GM12878 (cell line): ENCODE measurements around the gene HJV. TPM values are rescaled to one million over a fixed set of nuclear protein-coding genes. Genes with fewer than 3 reads are reported as not detected.

Experiments
- ATAC-seq: fragments of 200-7000 bp; cut with Tn5 transposase; 3 replicates; pipeline ENCODE4 v1.9.1; 2020; ENCODE audit warnings: mild to moderate bottlenecking, moderate library complexity
- BruUV-seq: library from RNA; stranded (reverse); fragments of 400-500 nt; replicated peaks from 2 replicates; lab custom pipeline; 2021; lab: Mats Ljungman, UMichigan
- CTCF ChIA-PET: fragments of 300-600 bp; sonication (Branson Sonifier 250); formaldehyde crosslinking; extraction: SDS; loops from one replicate; lab custom pipeline; 2021; ENCODE audit warnings: inconsistent platforms; lab: Yijun Ruan, JAX
- POLR2A ChIA-PET: fragments of 350-600 bp; formaldehyde crosslinking; extraction: SDS; loops from one replicate; lab custom pipeline; 2021; ENCODE audit warnings: inconsistent platforms; lab: Charles Lee
- RAD21 ChIA-PET: fragments of 300-600 bp; sonication (Branson Sonifier 250); formaldehyde crosslinking; loops from one replicate; lab custom pipeline; 2023; ENCODE audit warnings: antibody characterized with exemption; ENCODE audit not compliant: unreplicated experiment; lab: Charles Lee
- SMC1A ChIA-PET: fragments of 300-600 bp; sonication (Branson Sonifier 250); formaldehyde crosslinking; loops from one replicate; lab custom pipeline; 2023; ENCODE audit not compliant: unreplicated experiment, uncharacterized antibody; lab: Charles Lee
- DNase-seq: peaks from one replicate; pipeline ENCODE4 v3.0.0-alpha.2; 2011; ENCODE audit warnings: low read depth, low spot score
- FAIRE-seq: peaks from 3 replicates; lab custom pipeline; 2011; peaks lifted over from hg19 to GRCh38; lab: Jason Lieb, UNC
- H2AFZ ChIP-seq: 2 replicates; pipeline ENCODE4 v1.6.0; 2011; ENCODE audit warnings: low read depth, low read length, control low read depth; ENCODE audit not compliant: control insufficient read depth
- H3K27ac ChIP-seq: 2 replicates; pipeline ENCODE4 v1.5.1; 2011; ENCODE audit warnings: control low read depth; ENCODE audit not compliant: control insufficient read depth, insufficient read depth
- H3K27me3 ChIP-seq, 2 experiments: replicated peaks in 1 of 2; 2 replicates each; pipeline versions ENCODE4 v1.6.0 to v1.6.1; 2011; ENCODE audit warnings: low read length in 1 of 2; ENCODE audit not compliant: control insufficient read depth in 2 of 2, insufficient read depth in 2 of 2
- H3K36me3 ChIP-seq, 2 experiments: 2 replicates each; pipeline ENCODE4 v1.5.1; 2011; ENCODE audit warnings: low read length in 1 of 2; ENCODE audit not compliant: control insufficient read depth in 2 of 2, insufficient read depth in 2 of 2
- H3K4me1 ChIP-seq: 2 replicates; pipeline ENCODE4 v1.6.1; 2011; ENCODE audit warnings: mild to moderate bottlenecking, low read length, moderate library complexity, mixed read lengths; ENCODE audit not compliant: control insufficient read depth, insufficient read depth
- H3K4me2 ChIP-seq: 2 replicates; pipeline ENCODE4 v1.6.0; 2011; ENCODE audit warnings: control low read depth; ENCODE audit not compliant: control insufficient read depth, insufficient read depth
- H3K4me3 ChIP-seq: fragments of 200-600 bp; sonication (generic); 2 replicates; pipeline ENCODE4 v1.5.1; 2016
- H3K79me2 ChIP-seq: 2 replicates; pipeline ENCODE4 v1.6.0; 2011; ENCODE audit warnings: low read length; ENCODE audit not compliant: control insufficient read depth, insufficient read depth
- H3K9ac ChIP-seq: 2 replicates; pipeline ENCODE4 v1.8.0; 2011; ENCODE audit warnings: low read length, control low read depth, mixed read lengths; ENCODE audit not compliant: control insufficient read depth, insufficient read depth
- H3K9me3 ChIP-seq: replicated peaks from 3 replicates; pipeline ENCODE4 v1.5.1; 2011; ENCODE audit warnings: mild to moderate bottlenecking, low read length; ENCODE audit not compliant: control insufficient read depth, insufficient read depth
- H4K20me1 ChIP-seq: 2 replicates; pipeline ENCODE4 v1.6.0; 2011; ENCODE audit not compliant: control insufficient read depth, insufficient read depth
- BCLAF1 ChIP-seq: fragments of 450-650 bp; IDR thresholded peaks from 2 replicates; pipeline ENCODE4 v1.6.1; 2017; ENCODE audit warnings: antibody characterized with exemption, mild to moderate bottlenecking, moderate library complexity
- JUND ChIP-seq: IDR thresholded peaks from 2 replicates; pipeline ENCODE4 v1.6.1; 2012; ENCODE audit warnings: low read depth, mild to moderate bottlenecking, low read length, improper control_type of control experiment, moderate library complexity
- MEF2A ChIP-seq: IDR thresholded peaks from 2 replicates; pipeline ENCODE4 v1.6.1; 2011; ENCODE audit warnings: low read depth, mild to moderate bottlenecking, low read length, moderate library complexity; ENCODE audit not compliant: insufficient read depth
- RCOR1 ChIP-seq: conservative IDR thresholded peaks from 2 replicates; pipeline ENCODE4 v1.6.1; 2012; ENCODE audit warnings: low read depth, low read length, improper control_type of control experiment
- RELB ChIP-seq: fragments of 450-650 bp; IDR thresholded peaks from 2 replicates; pipeline ENCODE4 v1.6.1; 2017; ENCODE audit warnings: low read depth, mild to moderate bottlenecking, moderate library complexity
- RFX5 ChIP-seq: IDR thresholded peaks from 2 replicates; pipeline ENCODE4 v1.6.1; 2011; ENCODE audit warnings: low read depth, low read length, improper control_type of control experiment
- ZNF622 ChIP-seq: fragments of 450-650 bp; IDR thresholded peaks from 2 replicates; pipeline ENCODE4 v1.6.1; 2017; ENCODE audit warnings: mild to moderate bottlenecking, inconsistent platforms
- WGBS: methylation state at CpG from one replicate; pipeline ENCODE4 v1.1.6; 2016; ENCODE audit warnings: low lambda C conversion rate; ENCODE audit not compliant: insufficient replicate concordance, insufficient coverage; ENCODE audit errors: missing lambda C conversion rate; 5-methylcytosine and 5-hydroxymethylcytosine counted together
- in situ Hi-C: fragments of 300-500 bp; cut with MboI; formaldehyde crosslinking; loops from 9 replicates; pipeline ENCODE4 v1.14.3; 2018; ENCODE audit warnings: mixed read lengths
- intact Hi-C: fragments of 100-400 bp; cut with micrococcal nuclease; formaldehyde crosslinking; loops from one replicate; pipeline ENCODE4 v1.14.2; 2022; ENCODE audit not compliant: unreplicated experiment
- polyA plus RNA-seq, 11 experiments: library from polyadenylated mRNA; depleted of rRNA in 4 of 11; unstranded in 6 of 11; stranded (reverse) in 5 of 11; fragments of >200 nt; fragmentation: Nextera tagmentation in 4 of 11; fragmentation: Illumina TruSeq in 1 of 11; extraction: Ambion mirVana in 4 of 11; extraction: Trizol in 1 of 11; gene quantifications; 1 replicate in 1 of 11; 2 replicates in 10 of 11; pipeline versions ENCODE4 v1.2.1 to v1.2.3, GENCODE V29; 2011 to 2016; ENCODE audit warnings: inconsistent platforms in 2 of 11, missing spikeins in 2 of 11, low read depth in 1 of 11
- total RNA-seq, 4 experiments: library from RNA; depleted of rRNA in 3 of 4; stranded (reverse); fragments of >200 nt in 3 of 4; fragmentation: Illumina TruSeq in 1 of 4; extraction: Trizol in 1 of 4; gene quantifications; 2 replicates each; pipeline versions ENCODE4 v1.2.1 to v1.2.3, GENCODE V29; 2013 to 2021

Gene HJV
- total and polyA plus RNA-seq, 10 of the 15 experiments (the other 5 are each of a cell fraction or from before 2014, with no cell fraction given) = not detected

- POLR2A ChIA-PET = interaction anchor here (0.7 to 2.3 kb wide), 2 partner anchors 31 to 38 kb away, joined by 5 to 17 read pairs; no protein-coding TSS in a partner anchor
- Histone ChIP-seq H3K4me1 (no peaks in the 10 kb centered on the region), H3K9ac (no peak overlapping the region), H2AFZ (no peak overlapping the region), H3K4me3 (no peak overlapping the region), H3K27me3 (peaks cover 0 to 1% of the 10 kb centered on the region in 2 experiments; a peak in 2 of 4 replicates), H3K4me2 (no peak overlapping the region), H4K20me1 (no peaks in the 10 kb centered on the region), H3K36me3 (no peaks in the 10 kb centered on the region), H3K79me2 (no peaks in the 10 kb centered on the region), H3K9me3 (no peaks in the 10 kb centered on the region), H3K27ac (no peak overlapping the region)
- CTCF ChIA-PET = interaction anchor here (1.0 to 18.6 kb wide), 8 partner anchors 12 to 146 kb away, joined by 3 to 361 read pairs (median 4); partner anchors contain the start of gene RBM8A
- no peak for ATAC-seq
- FAIRE-seq = no peak
- RAD21 ChIA-PET = interaction anchor here (1.7 to 5.7 kb wide), 2 partner anchors 23 to 31 kb away, joined by 8 to 136 read pairs; no protein-coding TSS in a partner anchor
- no peak for DNase-seq
- in situ Hi-C loops (loop anchor here (5.0 kb wide), 1 partner anchor 113 kb away; no protein-coding TSS in a partner anchor), intact Hi-C loops (loop anchor here (5.0 kb wide), 1 partner anchor 273 kb away; no protein-coding TSS in a partner anchor)
- BruUV-seq = no TSS peak
- SMC1A ChIA-PET = interaction anchor here (1.0 to 7.5 kb wide), 5 partner anchors 11 to 164 kb away, joined by 3 to 180 read pairs (median 4); partner anchors contain the start of gene NUDT17
- 92% methylated on average over 8 of the region's 8 CpGs for WGBS
- no peak for TF ChIP-seq MEF2A
- TF ChIP-seq RFX5 = no peak
- no peak for TF ChIP-seq BCLAF1
- no peak for TF ChIP-seq JUND
- TF ChIP-seq RELB = no peak
- no peak for TF ChIP-seq RCOR1
- no peak for TF ChIP-seq ZNF622
Observed at GRCh38 chr1:146010126-146010738, 11.3 kb downstream of the HJV start.
